Upper lobe of right lung (tissue), 1 donor: ENCODE data around the gene POLR3F. TPM values are rescaled to one million over a fixed set of nuclear protein-coding genes. Genes with fewer than 3 reads are reported as not detected.

Experiments used
- ATAC-seq: fragments of 200-7000 bp; cut with Tn5 transposase; one replicate; pipeline ENCODE4 v1.9.1; 2020; ENCODE audit warnings: mild to moderate bottlenecking, moderate library complexity
- DNase-seq: peaks from one replicate; pipeline ENCODE4 v3.0.0-alpha.2; 2020
- H3K27ac ChIP-seq: fragments of 200-600 bp; one replicate; pipeline ENCODE4 v1.8.0; 2022
- H3K27me3 ChIP-seq: fragments of 200-600 bp; one replicate; pipeline ENCODE4 v1.8.0; 2022; ENCODE audit warnings: mild to moderate bottlenecking
- H3K36me3 ChIP-seq: fragments of 200-600 bp; one replicate; pipeline ENCODE4 v1.8.0; 2022
- H3K4me1 ChIP-seq: fragments of 200-600 bp; one replicate; pipeline ENCODE4 v1.8.0; 2022
- H3K4me3 ChIP-seq: fragments of 200-600 bp; one replicate; pipeline ENCODE4 v1.8.0; 2022; ENCODE audit warnings: mild to moderate bottlenecking
- H3K9me3 ChIP-seq: fragments of 200-600 bp; one replicate; pipeline ENCODE4 v1.8.0; 2022
- CTCF ChIP-seq: fragments of 200-600 bp; IDR thresholded peaks from one replicate; pipeline ENCODE4 v1.8.0; 2022; ENCODE audit warnings: antibody characterized with exemption
- intact Hi-C: fragments of 100-400 bp; cut with DNase I; formaldehyde crosslinking; loops from one replicate; pipeline ENCODE4 v1.11.0; 2022
- total RNA-seq: library from RNA; stranded (reverse); fragmentation: NEBNext Ultra II Directional; extraction: Animal tissue kit (Norgen Biotek cat#: 25700); gene quantifications from one replicate; pipeline ENCODE4 v1.2.1, GENCODE V29; 2021
- donor health status: DM: no; HTN: yes; CAD: no; lungs with severe emphysema.

POLR3F gene
- total RNA-seq, 1 donor from 2014 or later, result 7.2 TPM

GRCh38 chr20:18431206-18431605, 36.0 kb upstream of the POLR3F start:
- intact Hi-C loops, result no loop called here
- Histone ChIP-seq H3K4me1 (peaks cover 12% of the 10 kb centered on the region), H3K9me3 (no peaks in the 10 kb centered on the region), H3K36me3 (no peaks in the 10 kb centered on the region), H3K27me3 (no peaks in the 10 kb centered on the region), H3K4me3 (no peak overlapping the region), H3K27ac (no peak overlapping the region)
- TF ChIP-seq CTCF, result no peak
- no peak for DNase-seq
- ATAC-seq, result no peak

GRCh38 chr20:18436847-18437246, 30.3 kb upstream of the POLR3F start:
- no peak for TF ChIP-seq CTCF
- Histone ChIP-seq H3K27me3 (no peaks in the 10 kb centered on the region), H3K36me3 (no peaks in the 10 kb centered on the region), H3K4me3 (no peak overlapping the region), H3K27ac (no peak overlapping the region), H3K9me3 (no peaks in the 10 kb centered on the region), H3K4me1 (no peaks in the 10 kb centered on the region)
- DNase-seq, result no peak
- intact Hi-C loops, result no loop called here
- no peak for ATAC-seq

- Histone ChIP-seq H3K27ac (no peak overlapping the region), H3K27me3 (no peaks in the 10 kb centered on the region), H3K4me1 (no peaks in the 10 kb centered on the region), H3K9me3 (no peaks in the 10 kb centered on the region), H3K36me3 (no peaks in the 10 kb centered on the region), H3K4me3 (no peak overlapping the region)
- intact Hi-C loops, result no loop called here
- DNase-seq (no peak), ATAC-seq (no peak)
- TF ChIP-seq CTCF, result no peak
Observed at GRCh38 chr20:18440403-18440802, 26.8 kb upstream of the POLR3F start.

- intact Hi-C loops, result no loop called here
- Histone ChIP-seq H3K4me1 (no peaks in the 10 kb centered on the region), H3K27ac (no peak overlapping the region), H3K4me3 (no peak overlapping the region), H3K36me3 (no peaks in the 10 kb centered on the region), H3K9me3 (no peaks in the 10 kb centered on the region), H3K27me3 (no peaks in the 10 kb centered on the region)
- DNase-seq (no peak), ATAC-seq (no peak)
- no peak for TF ChIP-seq CTCF
Observed at GRCh38 chr20:18443886-18444285, 23.3 kb upstream of the POLR3F start.

- Histone ChIP-seq H3K4me3 (no peak overlapping the region), H3K9me3 (no peaks in the 10 kb centered on the region), H3K27ac (no peak overlapping the region), H3K4me1 (no peaks in the 10 kb centered on the region), H3K36me3 (no peaks in the 10 kb centered on the region), H3K27me3 (no peaks in the 10 kb centered on the region)
- no peak for TF ChIP-seq CTCF
- intact Hi-C loops, result no loop called here
- DNase-seq (no peak), ATAC-seq (no peak)
Observed at GRCh38 chr20:18456600-18456999, 10.6 kb upstream of the POLR3F start.

- no peaks in the 10 kb centered on the region for H3K27me3 ChIP-seq
- H3K4me1 ChIP-seq, result peaks cover 16% of the 10 kb centered on the region
- no peak for ATAC-seq
- intact Hi-C loops, result no loop called here
- H3K9me3 ChIP-seq, result no peaks in the 10 kb centered on the region
- TF ChIP-seq CTCF, result no peak
- H3K4me3 ChIP-seq, result no peak overlapping the region
- DNase-seq, result no peak
- no peak overlapping the region for H3K27ac ChIP-seq
- peaks cover 11% of the 10 kb centered on the region for H3K36me3 ChIP-seq
Observed at GRCh38 chr20:18465536-18466200, 1.5 kb upstream of the POLR3F start.
